GM13976 (cell line): ENCODE results near the gene FOCAD.

Experiments
- DNase-seq: peaks from one replicate; pipeline ENCODE4 v3.0.0; 2012; ENCODE audit warnings: low spot score
- CTCF ChIP-seq: IDR thresholded peaks from 2 replicates; pipeline ENCODE4 v1.5.1; 2012; ENCODE audit warnings: borderline replicate concordance, mild to moderate bottlenecking; ENCODE audit not compliant: insufficient read depth; ENCODE audit errors: extremely low read depth, missing control alignments, control extremely low read depth
- in situ Hi-C: fragments of 300-500 bp; cut with MboI; formaldehyde crosslinking; loops from one replicate; pipeline ENCODE4 v1.12.0; 2022; ENCODE audit warnings: low sequenced_read_pairs, mixed read lengths, inconsistent platforms; ENCODE audit not compliant: unreplicated experiment

The FOCAD gene

GRCh38 chr9:20726144-20726543, 42.1 kb downstream of the FOCAD start:
- in situ Hi-C loops: no loop called here
- no peak for DNase-seq
- no peak for TF ChIP-seq CTCF

GRCh38 chr9:20728493-20729220, 44.6 kb downstream of the FOCAD start:
- DNase-seq: no peak
- in situ Hi-C loops: no loop called here
- TF ChIP-seq CTCF: no peak

GRCh38 chr9:20729523-20729922, 45.5 kb downstream of the FOCAD start:
- in situ Hi-C loops: no loop called here
- TF ChIP-seq CTCF: no peak
- DNase-seq: no peak

GRCh38 chr9:20732118-20732517, 48.1 kb downstream of the FOCAD start:
- DNase-seq: no peak
- in situ Hi-C loops: no loop called here
- TF ChIP-seq CTCF: no peak

GRCh38 chr9:20734275-20734674, 50.2 kb downstream of the FOCAD start:
- no peak for DNase-seq
- no peak for TF ChIP-seq CTCF

GRCh38 chr9:20740304-20740703, 56.2 kb downstream of the FOCAD start:
- no peak for TF ChIP-seq CTCF
- no peak for DNase-seq
- in situ Hi-C loops: no loop called here

More at GRCh38 chr9:20734275-20734674, 50.2 kb downstream of the FOCAD start:
- in situ Hi-C loops: no loop called here
